Measurements from ENCODE around the gene XXYLT1. TPM values are rescaled to one million over a fixed set of nuclear protein-coding genes. Genes with fewer than 3 reads are reported as not detected.
A peak's percentile ranks its signal among the peaks of the same experiment; 100 is the strongest.

XXYLT1 gene
- polyA plus RNA-seq, 4 donors, result 0.81 to 11.7 (median 4.6) TPM

- DNase-seq, result no peak
- Histone ChIP-seq H3K4me3 (ENCODE audit: low read depth in 1 of 3, low read length in 3 of 3) (no peak overlapping the region), H3K27ac (ENCODE audit: low read depth in 1 of 3, low read length in 2 of 3) (no peak overlapping the region), H3K36me3 (ENCODE audit: control insufficient read depth in 3 of 3, insufficient read depth in 2 of 3, low read depth in 1 of 3, low read length in 3 of 3) (peaks cover 0 to 7% (median 0%) of the 10 kb centered on the region in 3 donors), H3K9me3 (ENCODE audit: control insufficient read depth in 2 of 2, insufficient read depth in 1 of 2, low read depth in 1 of 2, low read length in 1 of 2) (no peaks in the 10 kb centered on the region), H3K27me3 (ENCODE audit: control insufficient read depth in 3 of 3, insufficient read depth in 3 of 3, low read length in 3 of 3) (no peaks in the 10 kb centered on the region), H3K4me1 (ENCODE audit: control insufficient read depth in 3 of 3, insufficient read depth in 2 of 3, low read depth in 1 of 3, low read length in 2 of 3) (no peaks in the 10 kb centered on the region)
- FAIRE-seq, result no peak
- 85 to 91% (median 88%) methylated on average over 7 of the region's 7 CpGs for WGBS, 3 donors
Measured at GRCh38 chr3:195172896-195173295, 98.1 kb downstream of the XXYLT1 start.

- Histone ChIP-seq H3K36me3 (ENCODE audit: control insufficient read depth in 3 of 3, insufficient read depth in 2 of 3, low read depth in 1 of 3, low read length in 3 of 3) (peaks cover 0 to 7% (median 0%) of the 10 kb centered on the region in 3 donors), H3K27me3 (ENCODE audit: control insufficient read depth in 3 of 3, insufficient read depth in 3 of 3, low read length in 3 of 3) (no peaks in the 10 kb centered on the region), H3K4me3 (ENCODE audit: low read depth in 1 of 3, low read length in 3 of 3) (no peak overlapping the region), H3K9me3 (ENCODE audit: control insufficient read depth in 2 of 2, insufficient read depth in 1 of 2, low read depth in 1 of 2, low read length in 1 of 2) (no peaks in the 10 kb centered on the region), H3K27ac (ENCODE audit: low read depth in 1 of 3, low read length in 2 of 3) (no peak overlapping the region), H3K4me1 (ENCODE audit: control insufficient read depth in 3 of 3, insufficient read depth in 2 of 3, low read depth in 1 of 3, low read length in 2 of 3) (no peaks in the 10 kb centered on the region)
- no peak for FAIRE-seq
- DNase-seq, result no peak
- WGBS, 3 donors, result 68 to 83% (median 75%) methylated on average over 11 of the region's 11 CpGs
Measured at GRCh38 chr3:195172039-195172684, 98.8 kb downstream of the XXYLT1 start.

GRCh38 chr3:195171093-195171873 lies 99.7 kb downstream of the XXYLT1 start:
- no peak overlapping the region for H3K4me3 ChIP-seq (ENCODE audit: low read depth in 1 of 3, low read length in 3 of 3)
- H3K4me1 ChIP-seq (ENCODE audit: control insufficient read depth in 3 of 3, insufficient read depth in 2 of 3, low read depth in 1 of 3, low read length in 2 of 3), result no peaks in the 10 kb centered on the region
- WGBS, 3 donors, result 80 to 88% (median 85%) methylated on average over 15 of the region's 15 CpGs
- DNase-seq, result no peak
- FAIRE-seq, result no peak
- no peaks in the 10 kb centered on the region for H3K9me3 ChIP-seq (ENCODE audit: control insufficient read depth in 2 of 2, insufficient read depth in 1 of 2, low read depth in 1 of 2, low read length in 1 of 2)
- H3K27me3 ChIP-seq (ENCODE audit: control insufficient read depth in 3 of 3, insufficient read depth in 3 of 3, low read length in 3 of 3), result no peaks in the 10 kb centered on the region
- peaks cover 0 to 7% (median 0%) of the 10 kb centered on the region in 3 donors for H3K36me3 ChIP-seq (ENCODE audit: control insufficient read depth in 3 of 3, insufficient read depth in 2 of 3, low read depth in 1 of 3, low read length in 3 of 3)
- peak overlapping the region in 1 of 3 donors; percentile 27 for H3K27ac ChIP-seq (ENCODE audit: low read depth in 1 of 3, low read length in 2 of 3)

- H3K27me3 ChIP-seq (ENCODE audit: control insufficient read depth in 3 of 3, insufficient read depth in 3 of 3, low read length in 3 of 3), result no peaks in the 10 kb centered on the region
- no peak overlapping the region for H3K4me3 ChIP-seq (ENCODE audit: low read depth in 1 of 3, low read length in 3 of 3)
- no peak overlapping the region for H3K27ac ChIP-seq (ENCODE audit: low read depth in 1 of 3, low read length in 2 of 3)
- H3K4me1 ChIP-seq (ENCODE audit: control insufficient read depth in 3 of 3, insufficient read depth in 2 of 3, low read depth in 1 of 3, low read length in 2 of 3), result peaks cover 0 to 4% (median 0%) of the 10 kb centered on the region in 3 donors
- no peaks in the 10 kb centered on the region for H3K9me3 ChIP-seq (ENCODE audit: control insufficient read depth in 2 of 2, insufficient read depth in 1 of 2, low read depth in 1 of 2, low read length in 1 of 2)
- WGBS, 3 donors, result 92 to 94% (median 94%) methylated on average over 5 of the region's 5 CpGs
- no peak for FAIRE-seq
- peaks cover 0 to 6% (median 0%) of the 10 kb centered on the region in 3 donors for H3K36me3 ChIP-seq (ENCODE audit: control insufficient read depth in 3 of 3, insufficient read depth in 2 of 3, low read depth in 1 of 3, low read length in 3 of 3)
- no peak for DNase-seq
Measured at GRCh38 chr3:195170496-195170895, 100.5 kb downstream of the XXYLT1 start.

GRCh38 chr3:195169011-195169649 lies 101.8 kb downstream of the XXYLT1 start:
- H3K36me3 ChIP-seq (ENCODE audit: control insufficient read depth in 3 of 3, insufficient read depth in 2 of 3, low read depth in 1 of 3, low read length in 3 of 3), result no peaks in the 10 kb centered on the region
- FAIRE-seq (no peak), DNase-seq (no peak)
- H3K27ac ChIP-seq (ENCODE audit: low read depth in 1 of 3, low read length in 2 of 3), result no peak overlapping the region
- peaks cover 0 to 4% (median 0%) of the 10 kb centered on the region in 3 donors for H3K4me1 ChIP-seq (ENCODE audit: control insufficient read depth in 3 of 3, insufficient read depth in 2 of 3, low read depth in 1 of 3, low read length in 2 of 3)
- no peak overlapping the region for H3K4me3 ChIP-seq (ENCODE audit: low read depth in 1 of 3, low read length in 3 of 3)
- 93 to 95% (median 94%) methylated on average over 23 of the region's 23 CpGs for WGBS, 3 donors
- no peaks in the 10 kb centered on the region for H3K27me3 ChIP-seq (ENCODE audit: control insufficient read depth in 3 of 3, insufficient read depth in 3 of 3, low read length in 3 of 3)
- H3K9me3 ChIP-seq (ENCODE audit: control insufficient read depth in 2 of 2, insufficient read depth in 1 of 2, low read depth in 1 of 2, low read length in 1 of 2), result no peaks in the 10 kb centered on the region

GRCh38 chr3:195168009-195168762 lies 102.8 kb downstream of the XXYLT1 start:
- Histone ChIP-seq H3K4me3 (ENCODE audit: low read depth in 1 of 3, low read length in 3 of 3) (no peak overlapping the region), H3K27ac (ENCODE audit: low read depth in 1 of 3, low read length in 2 of 3) (no peak overlapping the region), H3K4me1 (ENCODE audit: control insufficient read depth in 3 of 3, insufficient read depth in 2 of 3, low read depth in 1 of 3, low read length in 2 of 3) (peaks cover 0 to 4% (median 0%) of the 10 kb centered on the region in 3 donors), H3K27me3 (ENCODE audit: control insufficient read depth in 3 of 3, insufficient read depth in 3 of 3, low read length in 3 of 3) (no peaks in the 10 kb centered on the region), H3K9me3 (ENCODE audit: control insufficient read depth in 2 of 2, insufficient read depth in 1 of 2, low read depth in 1 of 2, low read length in 1 of 2) (peaks cover 0 to 3% of the 10 kb centered on the region in 2 donors), H3K36me3 (ENCODE audit: control insufficient read depth in 3 of 3, insufficient read depth in 2 of 3, low read depth in 1 of 3, low read length in 3 of 3) (no peaks in the 10 kb centered on the region)
- 85 to 94% (median 93%) methylated on average over 6 of the region's 6 CpGs for WGBS, 3 donors
- no peak for FAIRE-seq
- DNase-seq, result no peak

- FAIRE-seq, result no peak
- 95 to 100% (median 97%) methylated on average over 1 of the region's 1 CpG for WGBS, 3 donors
- no peak overlapping the region for H3K27ac ChIP-seq (ENCODE audit: low read depth in 1 of 3, low read length in 2 of 3)
Measured at GRCh38 chr3:195165790-195166189, 105.2 kb downstream of the XXYLT1 start.

GRCh38 chr3:195165265-195165609 lies 105.7 kb downstream of the XXYLT1 start:
- FAIRE-seq (no peak), DNase-seq (no peak)
- H3K4me3 ChIP-seq (ENCODE audit: low read depth in 1 of 3, low read length in 3 of 3), result no peak overlapping the region
- peaks cover 0 to 20% (median 12%) of the 10 kb centered on the region in 3 donors for H3K4me1 ChIP-seq (ENCODE audit: control insufficient read depth in 3 of 3, insufficient read depth in 2 of 3, low read depth in 1 of 3, low read length in 2 of 3)
- H3K9me3 ChIP-seq (ENCODE audit: control insufficient read depth in 2 of 2, insufficient read depth in 1 of 2, low read depth in 1 of 2, low read length in 1 of 2), result peaks cover 0 to 3% of the 10 kb centered on the region in 2 donors
- H3K27me3 ChIP-seq (ENCODE audit: control insufficient read depth in 3 of 3, insufficient read depth in 3 of 3, low read length in 3 of 3), result no peaks in the 10 kb centered on the region
- no peaks in the 10 kb centered on the region for H3K36me3 ChIP-seq (ENCODE audit: control insufficient read depth in 3 of 3, insufficient read depth in 2 of 3, low read depth in 1 of 3, low read length in 3 of 3)
- H3K27ac ChIP-seq (ENCODE audit: low read depth in 1 of 3, low read length in 2 of 3), result no peak overlapping the region
- 93 to 99% (median 94%) methylated on average over 7 of the region's 7 CpGs for WGBS, 3 donors

More at GRCh38 chr3:195165790-195166189, 105.2 kb downstream of the XXYLT1 start:
- H3K4me3 ChIP-seq (ENCODE audit: low read depth in 1 of 3, low read length in 3 of 3), result no peak overlapping the region
- no peaks in the 10 kb centered on the region for H3K27me3 ChIP-seq (ENCODE audit: control insufficient read depth in 3 of 3, insufficient read depth in 3 of 3, low read length in 3 of 3)
- DNase-seq, result no peak
- H3K9me3 ChIP-seq (ENCODE audit: control insufficient read depth in 2 of 2, insufficient read depth in 1 of 2, low read depth in 1 of 2, low read length in 1 of 2), result peaks cover 0 to 3% of the 10 kb centered on the region in 2 donors
- peaks cover 0 to 14% (median 7%) of the 10 kb centered on the region in 3 donors for H3K4me1 ChIP-seq (ENCODE audit: control insufficient read depth in 3 of 3, insufficient read depth in 2 of 3, low read depth in 1 of 3, low read length in 2 of 3)
- no peaks in the 10 kb centered on the region for H3K36me3 ChIP-seq (ENCODE audit: control insufficient read depth in 3 of 3, insufficient read depth in 2 of 3, low read depth in 1 of 3, low read length in 3 of 3)

All from small intestine (tissue), 7 donors.